ENCODE results near the gene CS.

The CS gene

GRCh38 chr12:56244494-56244893 is 55.6 kb downstream of the CS start:
- no peak for DNase-seq (ENCODE audit: low spot score)

- no peak for DNase-seq (ENCODE audit: low spot score)
Observed at GRCh38 chr12:56243731-56244181, 56.4 kb downstream of the CS start.

GRCh38 chr12:56242986-56243385 is 57.1 kb downstream of the CS start:
- DNase-seq (ENCODE audit: low spot score) = no peak

GRCh38 chr12:56241424-56242303 is 58.5 kb downstream of the CS start:
- no peak for DNase-seq (ENCODE audit: low spot score)

- DNase-seq (ENCODE audit: low spot score) = no peak
Observed at GRCh38 chr12:56237552-56237951, 62.6 kb downstream of the CS start.

- DNase-seq (ENCODE audit: low spot score) = no peak
Observed at GRCh38 chr12:56236985-56237384, 63.1 kb downstream of the CS start.

GRCh38 chr12:56236091-56236490 is 64.0 kb downstream of the CS start:
- DNase-seq (ENCODE audit: low spot score) = no peak

- DNase-seq (ENCODE audit: low spot score) = no peak
Observed at GRCh38 chr12:56234746-56235436, 65.2 kb downstream of the CS start.

- no peak for DNase-seq (ENCODE audit: low spot score)
Observed at GRCh38 chr12:56231184-56231582, 68.9 kb downstream of the CS start.

- DNase-seq (ENCODE audit: low spot score) = no peak
Observed at GRCh38 chr12:56230432-56231183, 69.5 kb downstream of the CS start.

GRCh38 chr12:56229916-56230431 is 70.2 kb downstream of the CS start, which contains the start of gene SLC39A5:
TSS of gene SLC39A5 (plus strand) at chr12:56230051. CDS start at chr12:56231275, 1,224 bp downstream.
- no peak for DNase-seq (ENCODE audit: low spot score)

GRCh38 chr12:56229082-56229481 is 71.0 kb downstream of the CS start:
- no peak for DNase-seq (ENCODE audit: low spot score)

- DNase-seq (ENCODE audit: low spot score) = no peak
Observed at GRCh38 chr12:56224954-56225353, 75.2 kb downstream of the CS start.

- DNase-seq (ENCODE audit: low spot score) = peak; percentile 98
Observed at GRCh38 chr12:56224102-56224701, 75.9 kb downstream of the CS start, which contains the start of gene NABP2. TSS of gene NABP2 (plus strand) at chr12:56224342. CDS start at chr12:56224857, 515 bp downstream.

- DNase-seq (ENCODE audit: low spot score) = no peak
Observed at GRCh38 chr12:56223571-56224101, 76.5 kb downstream of the CS start.

- DNase-seq (ENCODE audit: low spot score) = no peak
Observed at GRCh38 chr12:56222531-56222895, 77.6 kb downstream of the CS start.

- DNase-seq (ENCODE audit: low spot score) = peak; percentile 94
Observed at GRCh38 chr12:56221757-56222530, 78.2 kb downstream of the CS start, which contains the start of gene RNF41. TSS of gene RNF41 (minus strand) at chr12:56221922. CDS start at chr12:56214047, 7,875 bp downstream.

All from activated CD4-positive, alpha-beta T cell treated with anti-CD3 and anti-CD28 coated beads, Interleukin-2, Interleukin-4, amounts not matched to agents 100 ng/mL and 50 ng/mL, durations not matched to agents 16 hours and 8 hours (primary cell).